NCI-H1417 treated with DMSO at 0.1 percent for 48 hours (cell line): ENCODE data around the gene CHPF.

ENCODE experiments used
- DNase-seq: peaks from one replicate; lab custom pipeline; 2025; lab: John Stamatoyannopoulos, UW

The CHPF gene

GRCh38 chr2:219532378-219532649 lies 11.3 kb downstream of the CHPF start:
- no peak for DNase-seq

- DNase-seq, result no peak
Measured at GRCh38 chr2:219531639-219532377, 11.8 kb downstream of the CHPF start.

- no peak for DNase-seq
Measured at GRCh38 chr2:219530048-219530963, 13.3 kb downstream of the CHPF start.

GRCh38 chr2:219527472-219527871 lies 16.1 kb downstream of the CHPF start:
- DNase-seq, result no peak

- DNase-seq, result no peak
Measured at GRCh38 chr2:219527076-219527394, 16.6 kb downstream of the CHPF start.

GRCh38 chr2:219526320-219527075 lies 17.1 kb downstream of the CHPF start:
- no peak for DNase-seq

GRCh38 chr2:219525533-219526232 lies 17.9 kb downstream of the CHPF start:
- DNase-seq, result no peak

GRCh38 chr2:219524817-219525216 lies 18.8 kb downstream of the CHPF start:
- no peak for DNase-seq

- DNase-seq, result no peak
Measured at GRCh38 chr2:219523031-219523671, 20.5 kb downstream of the CHPF start.

GRCh38 chr2:219522111-219523030 lies 21.2 kb downstream of the CHPF start:
- no peak for DNase-seq

GRCh38 chr2:219521066-219521880 lies 22.3 kb downstream of the CHPF start:
- no peak for DNase-seq

GRCh38 chr2:219520079-219520478 lies 23.5 kb downstream of the CHPF start:
- no peak for DNase-seq

GRCh38 chr2:219519526-219519916 lies 24.1 kb downstream of the CHPF start:
- DNase-seq, result no peak

- no peak for DNase-seq
Measured at GRCh38 chr2:219517954-219518778, 25.4 kb downstream of the CHPF start.

- no peak for DNase-seq
Measured at GRCh38 chr2:219516888-219517287, 26.7 kb downstream of the CHPF start.

GRCh38 chr2:219515874-219516629 lies 27.6 kb downstream of the CHPF start:
- no peak for DNase-seq

GRCh38 chr2:219514836-219515235 lies 28.8 kb downstream of the CHPF start:
- DNase-seq, result no peak

GRCh38 chr2:219514196-219514761 lies 29.3 kb downstream of the CHPF start, which contains the start of gene ASIC4:
ASIC4 (plus strand) TSS chr2:219514482; CDS start chr2:219514725, 243 bp downstream.
- DNase-seq, result no peak
